HCT116 (cell line): ENCODE data around the gene MAP3K20. TPM values are rescaled to one million over a fixed set of nuclear protein-coding genes. Genes with fewer than 3 reads are reported as not detected.

Experiments used
- ATAC-seq: fragments of 200-7000 bp; cut with Tn5 transposase; 2 replicates; pipeline ENCODE4 v1.9.1; 2020; ENCODE audit warnings: mild to moderate bottlenecking, moderate library complexity
- BruUV-seq: library from RNA; stranded (reverse); fragments of 400-500 nt; replicated peaks from 2 replicates; lab custom pipeline; 2021; lab: Mats Ljungman, UMichigan
- CTCF ChIA-PET: fragments of 300-600 bp; sonication (Branson Sonifier 250); formaldehyde crosslinking; loops from one replicate; lab custom pipeline; 2021; ENCODE audit warnings: antibody characterized with exemption; lab: Charles Lee
- POLR2A ChIA-PET: fragments of 300-600, 350-600 bp; sonication (Branson Sonifier 250); formaldehyde crosslinking; loops from one replicate; lab custom pipeline; 2021; ENCODE audit warnings: antibody characterized with exemption; lab: Charles Lee
- RAD21 ChIA-PET, 2 experiments: fragments of 300-600 bp; sonication (Branson Sonifier 250); formaldehyde crosslinking; loops; one replicate each; lab custom pipeline; 2023; ENCODE audit warnings: low total read pairs in 2 of 2; ENCODE audit not compliant: uncharacterized antibody in 2 of 2, unreplicated experiment in 2 of 2, low non-redundant PET in 1 of 2; lab: Charles Lee
- DNase-seq: peaks from one replicate; pipeline ENCODE4 v3.0.0-alpha.2; 2010; ENCODE audit warnings: low read depth, low spot score
- H2AFZ ChIP-seq: fragments of 200-600 bp; shearing (Covaris generic), sonication (generic); 2 replicates; pipeline ENCODE4 v1.6.1; 2017; ENCODE audit warnings: low read depth, mixed run types, mixed read lengths, antibody characterized with exemption, low read length; ENCODE audit not compliant: poor library complexity, severe bottlenecking
- H3K27ac ChIP-seq: 2 replicates; pipeline ENCODE4 v1.5.1; 2012; ENCODE audit warnings: low read depth, low read length
- H3K27me3 ChIP-seq: fragments of 200-600 bp; sonication (generic); 2 replicates; pipeline ENCODE4 v1.6.1; 2016; ENCODE audit warnings: mixed run types, low read length, mixed read lengths; ENCODE audit not compliant: insufficient read depth
- H3K36me3 ChIP-seq, 2 experiments: fragments of 200-500 bp in 1 of 2; fragments of 200-600 bp in 1 of 2; sonication (Bioruptor generic) in 1 of 2; sonication (generic) in 1 of 2; 2 replicates each; pipeline versions ENCODE4 v1.5.1 to v1.6.1; 2014 to 2016; ENCODE audit warnings: low read length in 2 of 2, inconsistent platforms in 1 of 2, mixed read lengths in 1 of 2, mixed run types in 1 of 2; ENCODE audit not compliant: insufficient read depth in 2 of 2, control insufficient read depth in 1 of 2
- H3K4me1 ChIP-seq, 2 experiments: fragments of 200-600 bp in 1 of 2; sonication (generic) in 1 of 2; 2 replicates each; pipeline versions ENCODE4 v1.5.1 to v1.6.1; 2012 to 2017; ENCODE audit warnings: low read length in 2 of 2, inconsistent platforms in 1 of 2, mild to moderate bottlenecking in 1 of 2, mixed read lengths in 1 of 2, mixed run types in 1 of 2, moderate library complexity in 1 of 2; ENCODE audit not compliant: insufficient read depth in 2 of 2, control insufficient read depth in 1 of 2
- H3K4me2 ChIP-seq: fragments of 200-600 bp; sonication (generic); 2 replicates; pipeline ENCODE4 v1.6.1; 2017; ENCODE audit warnings: mixed run types, low read length, mixed read lengths
- H3K4me3 ChIP-seq, 2 experiments: fragments of 200-600 bp in 1 of 2; sonication (generic) in 1 of 2; replicated peaks in 1 of 2; 2 replicates each; pipeline ENCODE4 v1.5.1; 2011 to 2016; ENCODE audit warnings: low read length in 2 of 2, control low read depth in 1 of 2, low read depth in 1 of 2, mild to moderate bottlenecking in 1 of 2, mixed read lengths in 1 of 2, mixed run types in 1 of 2
- H3K79me2 ChIP-seq: fragments of 200-600 bp; sonication (generic); 2 replicates; pipeline ENCODE4 v1.6.1; 2017; ENCODE audit warnings: mild to moderate bottlenecking, mixed run types, low read length, moderate library complexity, mixed read lengths; ENCODE audit not compliant: insufficient read depth
- H3K9ac ChIP-seq: fragments of 200-600 bp; sonication (generic); 2 replicates; pipeline ENCODE4 v1.6.1; 2016; ENCODE audit warnings: low read length, mixed read lengths
- H3K9me2 ChIP-seq: fragments of 200-600 bp; sonication (generic), shearing (Covaris generic); 2 replicates; pipeline ENCODE4 v1.6.1; 2017; ENCODE audit warnings: mixed run types, mild to moderate bottlenecking, moderate library complexity; ENCODE audit not compliant: insufficient read depth
- H3K9me3 ChIP-seq, 2 experiments: fragments of 200-500 bp in 1 of 2; fragments of 200-600 bp in 1 of 2; sonication (Bioruptor generic) in 1 of 2; sonication (generic) in 1 of 2; 2 replicates each; pipeline ENCODE4 v1.6.1; 2014 to 2017; ENCODE audit warnings: low read length in 2 of 2, mixed read lengths in 2 of 2, inconsistent platforms in 1 of 2, low read depth in 1 of 2, mild to moderate bottlenecking in 1 of 2, mixed run types in 1 of 2, moderate library complexity in 1 of 2; ENCODE audit not compliant: control insufficient read depth in 1 of 2, insufficient read depth in 1 of 2
- H4K20me1 ChIP-seq: fragments of 200-600 bp; sonication (generic), shearing (Covaris generic); 2 replicates; pipeline ENCODE4 v1.6.1; 2017; ENCODE audit warnings: mixed run types, mild to moderate bottlenecking, moderate library complexity; ENCODE audit not compliant: insufficient read depth
- CEBPB ChIP-seq: IDR thresholded peaks from 2 replicates; pipeline ENCODE4 v1.6.1; 2012; ENCODE audit warnings: low read depth
- ELF1 ChIP-seq: IDR thresholded peaks from 2 replicates; pipeline ENCODE4 v1.6.1; 2012; ENCODE audit warnings: low read depth, borderline replicate concordance
- EZH2 ChIP-seq: fragments of 200-600 bp; sonication (generic); IDR thresholded peaks from 2 replicates; pipeline ENCODE4 v1.6.1; 2017; ENCODE audit warnings: antibody characterized with exemption, mixed run types
- EZH2phosphoT487 ChIP-seq: fragments of 200-600 bp; IDR thresholded peaks from 2 replicates; pipeline ENCODE4 v1.6.1; 2018; ENCODE audit warnings: antibody characterized with exemption, borderline replicate concordance
- FOSL1 ChIP-seq: IDR thresholded peaks from 2 replicates; pipeline ENCODE4 v1.6.1; 2012; ENCODE audit warnings: low read depth
- JUND ChIP-seq: IDR thresholded peaks from 2 replicates; pipeline ENCODE4 v1.6.1; 2012
- POLR2A ChIP-seq: IDR thresholded peaks from 2 replicates; pipeline ENCODE4 v1.7.0; 2011; ENCODE audit warnings: borderline replicate concordance; ENCODE audit not compliant: insufficient read depth, insufficient read length; ENCODE audit errors: extremely low read depth
- POLR2AphosphoS5 ChIP-seq: IDR thresholded peaks from 2 replicates; pipeline ENCODE4 v1.6.1; 2011; ENCODE audit warnings: mild to moderate bottlenecking, low read depth, low read length, moderate library complexity
- SRF ChIP-seq: IDR thresholded peaks from 2 replicates; pipeline ENCODE4 v1.6.1; 2012; ENCODE audit warnings: low read depth
- ZFX ChIP-seq: fragments of 450-650 bp; IDR thresholded peaks from 2 replicates; pipeline ENCODE4 v1.6.1; 2017
- intact Hi-C: fragments of 100-400 bp; cut with micrococcal nuclease; formaldehyde crosslinking; loops from 2 replicates; pipeline ENCODE4 v1.10.0; 2022
- total RNA-seq: library from RNA; stranded (reverse); gene quantifications from one replicate; pipeline ENCODE4 v1.2.1, GENCODE V29; 2021; ENCODE audit not compliant: unreplicated experiment
- TF ChIP-seq, protein P1 (sequence below): IDR thresholded peaks from 2 replicates; pipeline ENCODE4 v1.6.1; 2012; ENCODE audit warnings: low read depth
- TF ChIP-seq, protein P2 (sequence below): IDR thresholded peaks from 2 replicates; pipeline ENCODE4 v1.6.1; 2011; ENCODE audit warnings: mild to moderate bottlenecking, low read length, moderate library complexity; ENCODE audit not compliant: insufficient replicate concordance; ENCODE audit errors: extremely low read depth
- TF ChIP-seq, protein P3 (sequence below): IDR thresholded peaks from 2 replicates; pipeline ENCODE4 v1.6.1; 2012

MAP3K20 gene
- total RNA-seq, 1 experiment from 2014 or later = 40.0 TPM

DNA sequence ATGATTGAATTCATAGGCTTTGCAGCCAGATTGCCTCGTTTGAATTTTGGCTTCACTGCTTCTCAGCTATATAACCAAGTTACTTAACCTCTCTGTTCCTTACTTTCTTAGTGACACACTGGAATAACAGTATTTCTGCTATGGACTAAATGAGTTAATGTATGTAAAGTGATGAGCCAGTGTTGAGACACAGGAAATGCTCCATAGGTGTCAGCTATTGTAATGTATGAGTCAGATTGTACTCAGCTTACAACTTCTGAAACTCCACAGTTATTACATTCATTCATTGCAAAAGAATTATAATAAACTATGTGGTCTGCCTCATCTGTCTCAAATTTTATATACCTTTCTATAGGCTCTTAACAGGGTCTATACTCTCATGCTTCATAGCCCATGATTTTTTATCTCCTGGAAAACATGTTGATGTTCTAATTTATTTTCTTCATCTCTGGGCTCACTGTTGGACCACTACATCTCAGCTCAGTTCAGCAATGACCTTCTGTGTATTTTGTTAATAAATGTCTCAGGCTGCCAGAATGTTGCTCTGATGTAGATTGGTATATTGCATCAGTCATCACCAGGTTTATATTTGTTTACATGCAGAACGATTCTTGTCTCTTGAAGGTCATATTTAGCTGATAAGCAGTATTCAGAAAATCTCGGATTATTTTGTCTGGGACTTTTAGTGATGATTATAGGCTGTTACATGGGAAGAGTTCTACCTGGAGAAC lies 76.2 kb downstream of the MAP3K20 start (continued):
- TF ChIP-seq ELF1 = no peak
- no peak for TF ChIP-seq ZFX
- TF ChIP-seq POLR2AphosphoS5 = no peak
- TF ChIP-seq CEBPB = peak; percentile 81
- TF ChIP-seq, all 23 proteins: peak for 7

DNA sequence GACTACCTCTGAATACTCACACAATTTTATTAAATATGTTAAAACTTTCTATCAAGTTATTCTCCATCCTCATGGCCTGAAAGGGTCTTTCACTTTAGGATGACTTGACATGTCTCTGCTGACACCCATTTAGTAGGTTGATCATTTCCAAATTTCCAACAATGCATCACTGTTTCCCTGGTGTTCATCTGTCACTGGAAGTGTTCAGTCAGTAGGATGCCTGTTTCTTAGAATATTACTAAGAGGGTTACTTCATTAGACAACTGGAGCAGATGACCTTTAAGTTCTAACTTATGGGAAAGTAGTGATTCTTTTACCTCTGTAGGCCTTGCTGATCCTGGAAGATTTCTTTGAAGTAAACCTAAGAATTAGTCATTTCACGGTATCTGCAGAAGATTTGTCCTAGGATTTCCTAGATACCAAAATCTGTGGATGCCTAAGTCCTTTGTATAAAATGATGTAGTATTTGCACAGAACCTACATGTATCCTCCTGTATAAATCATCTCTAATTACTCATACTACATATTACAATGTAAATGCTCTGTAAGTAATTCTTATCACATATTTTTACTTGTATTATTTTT lies 77.7 kb downstream of the MAP3K20 start:
- no peaks in the 10 kb centered on the region for H3K36me3 ChIP-seq
- ChIA-PET RAD21 (no interaction called here), POLR2A (no interaction called here), CTCF (no interaction called here)
- ATAC-seq = no peak
- H3K4me1 ChIP-seq = peaks cover 3 to 48% of the 10 kb centered on the region in 2 experiments; a peak in 3 of 4 replicates
- H3K9me2 ChIP-seq = no peaks in the 10 kb centered on the region
- no peaks in the 10 kb centered on the region for H3K27me3 ChIP-seq
- peak overlapping the region; percentile 10; the same call in 1 of the 2 replicates for H3K4me2 ChIP-seq
- H3K27ac ChIP-seq = no peak overlapping the region
- H3K9ac ChIP-seq = no peak overlapping the region
- no peak for DNase-seq
- no TSS peak for BruUV-seq
- peaks cover 7% of the 10 kb centered on the region; the same call in 1 of the 2 replicates for H3K79me2 ChIP-seq
- no peaks in the 10 kb centered on the region for H4K20me1 ChIP-seq
- H2AFZ ChIP-seq = no peak overlapping the region
- TF ChIP-seq, protein P1, sequence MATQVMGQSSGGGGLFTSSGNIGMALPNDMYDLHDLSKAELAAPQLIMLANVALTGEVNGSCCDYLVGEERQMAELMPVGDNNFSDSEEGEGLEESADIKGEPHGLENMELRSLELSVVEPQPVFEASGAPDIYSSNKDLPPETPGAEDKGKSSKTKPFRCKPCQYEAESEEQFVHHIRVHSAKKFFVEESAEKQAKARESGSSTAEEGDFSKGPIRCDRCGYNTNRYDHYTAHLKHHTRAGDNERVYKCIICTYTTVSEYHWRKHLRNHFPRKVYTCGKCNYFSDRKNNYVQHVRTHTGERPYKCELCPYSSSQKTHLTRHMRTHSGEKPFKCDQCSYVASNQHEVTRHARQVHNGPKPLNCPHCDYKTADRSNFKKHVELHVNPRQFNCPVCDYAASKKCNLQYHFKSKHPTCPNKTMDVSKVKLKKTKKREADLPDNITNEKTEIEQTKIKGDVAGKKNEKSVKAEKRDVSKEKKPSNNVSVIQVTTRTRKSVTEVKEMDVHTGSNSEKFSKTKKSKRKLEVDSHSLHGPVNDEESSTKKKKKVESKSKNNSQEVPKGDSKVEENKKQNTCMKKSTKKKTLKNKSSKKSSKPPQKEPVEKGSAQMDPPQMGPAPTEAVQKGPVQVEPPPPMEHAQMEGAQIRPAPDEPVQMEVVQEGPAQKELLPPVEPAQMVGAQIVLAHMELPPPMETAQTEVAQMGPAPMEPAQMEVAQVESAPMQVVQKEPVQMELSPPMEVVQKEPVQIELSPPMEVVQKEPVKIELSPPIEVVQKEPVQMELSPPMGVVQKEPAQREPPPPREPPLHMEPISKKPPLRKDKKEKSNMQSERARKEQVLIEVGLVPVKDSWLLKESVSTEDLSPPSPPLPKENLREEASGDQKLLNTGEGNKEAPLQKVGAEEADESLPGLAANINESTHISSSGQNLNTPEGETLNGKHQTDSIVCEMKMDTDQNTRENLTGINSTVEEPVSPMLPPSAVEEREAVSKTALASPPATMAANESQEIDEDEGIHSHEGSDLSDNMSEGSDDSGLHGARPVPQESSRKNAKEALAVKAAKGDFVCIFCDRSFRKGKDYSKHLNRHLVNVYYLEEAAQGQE = no peak
- TF ChIP-seq, protein P2, sequence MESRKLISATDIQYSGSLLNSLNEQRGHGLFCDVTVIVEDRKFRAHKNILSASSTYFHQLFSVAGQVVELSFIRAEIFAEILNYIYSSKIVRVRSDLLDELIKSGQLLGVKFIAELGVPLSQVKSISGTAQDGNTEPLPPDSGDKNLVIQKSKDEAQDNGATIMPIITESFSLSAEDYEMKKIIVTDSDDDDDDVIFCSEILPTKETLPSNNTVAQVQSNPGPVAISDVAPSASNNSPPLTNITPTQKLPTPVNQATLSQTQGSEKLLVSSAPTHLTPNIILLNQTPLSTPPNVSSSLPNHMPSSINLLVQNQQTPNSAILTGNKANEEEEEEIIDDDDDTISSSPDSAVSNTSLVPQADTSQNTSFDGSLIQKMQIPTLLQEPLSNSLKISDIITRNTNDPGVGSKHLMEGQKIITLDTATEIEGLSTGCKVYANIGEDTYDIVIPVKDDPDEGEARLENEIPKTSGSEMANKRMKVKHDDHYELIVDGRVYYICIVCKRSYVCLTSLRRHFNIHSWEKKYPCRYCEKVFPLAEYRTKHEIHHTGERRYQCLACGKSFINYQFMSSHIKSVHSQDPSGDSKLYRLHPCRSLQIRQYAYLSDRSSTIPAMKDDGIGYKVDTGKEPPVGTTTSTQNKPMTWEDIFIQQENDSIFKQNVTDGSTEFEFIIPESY = no peak
- TF ChIP-seq FOSL1 = no peak
- no peak for TF ChIP-seq POLR2A
- no peak for TF ChIP-seq SRF
- TF ChIP-seq, protein P3, sequence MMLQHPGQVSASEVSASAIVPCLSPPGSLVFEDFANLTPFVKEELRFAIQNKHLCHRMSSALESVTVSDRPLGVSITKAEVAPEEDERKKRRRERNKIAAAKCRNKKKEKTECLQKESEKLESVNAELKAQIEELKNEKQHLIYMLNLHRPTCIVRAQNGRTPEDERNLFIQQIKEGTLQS = no peak
- TF ChIP-seq JUND = no peak
- no peak for TF ChIP-seq CEBPB
- no peak for TF ChIP-seq EZH2
- TF ChIP-seq EZH2phosphoT487 = no peak
- intact Hi-C loops = no loop called here
- no peaks in the 10 kb centered on the region for H3K9me3 ChIP-seq
- no peak overlapping the region for H3K4me3 ChIP-seq
